IPS DF 4.7 (cell line): ENCODE results near the gene RALGAPA2.

Experiments used
- DNase-seq: peaks from one replicate; pipeline ENCODE4 v3.0.0-alpha.2; 2013; ENCODE audit warnings: low spot score; ENCODE audit errors: extremely low read depth

Gene RALGAPA2

DNA sequence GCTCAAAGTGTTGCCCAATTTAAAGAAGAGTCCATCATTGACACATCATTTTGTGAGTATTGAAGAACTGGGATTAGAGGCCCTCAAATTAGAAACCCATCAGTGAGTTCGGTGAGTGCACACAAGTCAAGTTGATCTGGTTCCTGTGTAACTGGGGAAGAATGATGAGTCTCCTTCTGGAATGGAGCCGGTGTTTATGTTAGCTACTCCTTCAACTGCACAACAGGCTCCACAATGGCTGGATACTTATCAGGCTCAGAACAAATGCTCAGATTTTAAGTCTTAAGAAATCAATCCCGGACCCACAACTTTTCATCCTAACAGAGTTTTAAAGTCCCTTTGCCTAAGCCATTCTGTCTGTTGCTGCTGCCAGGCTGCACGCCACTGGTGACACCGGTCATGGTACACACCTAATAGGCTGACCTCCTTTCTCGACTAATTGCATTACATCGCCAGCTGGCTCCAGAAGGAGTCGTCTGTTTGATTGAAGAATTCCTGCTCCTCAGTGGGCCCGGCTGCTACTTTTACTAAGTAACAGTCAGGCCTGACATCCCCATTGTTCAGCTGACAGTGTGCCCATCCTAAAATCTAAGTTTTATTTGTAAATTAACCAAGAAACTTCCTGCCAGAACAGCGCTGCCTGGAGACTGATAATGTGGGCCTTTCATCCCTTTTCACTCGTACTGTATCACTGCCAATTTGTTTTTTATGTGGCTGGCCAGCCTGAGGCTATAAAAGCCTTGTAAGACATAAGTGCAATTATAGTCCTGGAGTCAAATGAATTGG, 214.2 kb downstream of the RALGAPA2 start:
- DNase-seq: no peak

DNA sequence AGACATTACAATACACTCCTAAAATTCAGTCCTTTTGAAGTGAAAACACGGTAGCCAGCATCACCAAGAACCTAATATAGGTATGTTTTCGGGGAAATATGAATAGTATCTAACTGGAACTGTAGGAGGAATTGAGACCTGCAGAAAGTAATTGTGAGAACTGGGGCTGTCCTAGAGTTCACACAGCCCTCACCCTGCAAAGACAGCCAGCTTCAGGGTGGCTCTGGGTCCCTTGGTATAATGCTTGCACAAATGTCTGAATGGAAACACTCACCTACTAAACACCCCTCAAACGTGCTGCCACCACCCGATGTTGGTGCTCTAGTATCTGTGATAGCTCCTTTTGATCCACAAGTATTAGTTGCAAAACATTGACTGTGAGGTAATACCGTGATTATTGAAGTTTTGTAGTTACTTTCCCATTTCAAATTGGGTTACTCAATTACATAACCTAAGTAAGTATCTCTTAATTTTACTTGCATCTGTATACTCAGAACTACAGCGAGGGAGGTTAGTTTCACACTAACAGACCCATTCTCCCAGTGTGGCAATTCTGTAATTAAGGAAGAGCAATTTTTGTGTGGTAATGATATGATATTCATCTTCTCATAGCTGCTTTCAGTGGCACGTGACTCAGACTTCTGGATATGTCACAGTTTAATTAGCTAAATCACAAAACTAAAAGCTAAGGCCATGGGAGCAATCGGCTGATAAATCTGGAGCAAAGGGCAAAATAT, 215.0 kb downstream of the RALGAPA2 start:
- DNase-seq: no peak

DNA sequence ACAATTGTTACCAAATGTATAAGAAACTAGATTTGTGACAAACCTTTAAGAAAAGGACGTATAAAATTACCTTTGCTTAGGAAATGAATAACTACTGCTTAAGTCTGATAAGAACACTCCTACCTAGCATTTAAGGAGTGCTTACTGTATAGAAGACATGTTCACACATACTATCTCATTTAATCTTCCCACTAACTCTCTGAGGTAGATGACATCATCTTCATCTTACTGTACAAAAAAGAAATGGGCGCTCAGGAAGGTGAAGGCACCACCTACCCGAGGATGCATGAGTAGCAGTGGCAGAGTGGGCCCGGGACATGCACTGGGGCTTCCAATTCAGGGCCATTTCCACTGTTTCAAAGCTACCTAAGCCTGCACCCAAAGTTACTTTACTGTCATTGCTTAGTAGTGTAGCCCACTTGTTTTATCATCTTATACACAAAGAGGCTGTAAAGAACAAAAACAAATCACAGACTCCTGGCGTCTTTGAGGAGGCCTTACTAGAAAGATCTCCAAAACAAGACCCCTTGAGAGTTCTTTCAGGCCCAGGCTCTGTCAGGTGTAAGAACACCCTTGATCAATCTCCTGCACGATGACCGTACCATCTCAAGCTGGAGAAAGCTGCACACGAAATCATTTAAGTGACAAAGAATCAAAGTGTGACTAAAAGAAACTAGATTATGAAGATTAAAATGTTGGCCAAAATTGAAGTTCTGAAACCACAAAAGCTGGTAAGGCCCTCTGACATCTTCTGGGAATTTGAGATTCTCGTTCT, 216.5 kb downstream of the RALGAPA2 start:
- no peak for DNase-seq

DNA sequence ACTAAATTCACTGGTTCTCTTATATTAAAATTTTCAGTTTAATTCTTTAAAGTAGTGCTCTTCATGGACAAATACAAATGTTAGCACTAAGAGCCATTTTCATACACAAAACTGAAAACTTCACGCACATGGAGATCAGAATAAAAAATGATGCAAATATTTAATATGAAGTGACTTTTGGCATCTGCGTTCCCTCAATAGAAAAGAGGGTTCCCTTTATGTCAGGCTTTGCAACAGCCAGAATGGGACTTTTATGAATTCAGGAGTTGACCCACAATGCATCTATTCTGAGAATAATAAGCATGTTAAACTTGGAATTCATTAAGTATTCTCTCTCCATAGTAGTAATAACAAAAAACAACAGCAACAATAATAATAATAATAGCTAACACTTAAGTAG, 218.7 kb downstream of the RALGAPA2 start:
- DNase-seq: no peak

DNA sequence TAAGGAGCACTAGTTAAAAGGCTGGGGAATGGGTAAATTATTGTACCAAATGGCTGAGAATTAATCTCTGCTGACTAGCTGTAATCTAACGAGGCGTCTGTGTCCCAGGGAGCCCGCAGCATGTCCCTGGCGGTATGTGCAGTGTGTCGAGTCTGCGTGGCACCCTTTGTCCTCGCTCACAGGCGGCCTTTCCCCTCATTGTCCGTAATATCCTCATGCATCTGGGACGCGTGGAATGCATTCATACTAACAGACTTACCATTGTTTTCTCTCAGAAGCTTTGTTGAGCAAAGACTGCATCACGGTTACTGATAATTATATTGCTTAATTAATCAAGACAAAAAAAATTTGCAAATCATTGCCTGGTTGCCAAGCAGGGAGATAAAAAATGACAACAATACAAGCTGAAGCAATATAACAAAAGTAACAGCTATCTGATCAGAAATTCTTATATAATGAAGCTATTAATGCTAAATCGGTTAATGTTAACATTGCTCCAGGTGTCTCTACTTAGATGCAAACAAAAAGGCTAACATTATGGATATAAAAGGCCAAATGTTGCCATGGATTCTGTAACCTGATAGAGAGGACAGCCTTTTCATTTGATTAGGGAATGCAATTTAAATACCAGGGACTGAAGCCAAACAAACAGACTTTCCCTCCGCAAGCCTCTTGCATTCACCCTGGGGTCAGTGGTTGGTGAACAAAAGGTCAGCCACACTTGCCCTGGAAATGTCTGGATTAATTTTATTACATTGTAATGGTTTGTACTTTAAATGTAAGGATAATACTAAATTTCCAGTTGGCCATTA, 219.7 kb downstream of the RALGAPA2 start:
- no peak for DNase-seq

DNA sequence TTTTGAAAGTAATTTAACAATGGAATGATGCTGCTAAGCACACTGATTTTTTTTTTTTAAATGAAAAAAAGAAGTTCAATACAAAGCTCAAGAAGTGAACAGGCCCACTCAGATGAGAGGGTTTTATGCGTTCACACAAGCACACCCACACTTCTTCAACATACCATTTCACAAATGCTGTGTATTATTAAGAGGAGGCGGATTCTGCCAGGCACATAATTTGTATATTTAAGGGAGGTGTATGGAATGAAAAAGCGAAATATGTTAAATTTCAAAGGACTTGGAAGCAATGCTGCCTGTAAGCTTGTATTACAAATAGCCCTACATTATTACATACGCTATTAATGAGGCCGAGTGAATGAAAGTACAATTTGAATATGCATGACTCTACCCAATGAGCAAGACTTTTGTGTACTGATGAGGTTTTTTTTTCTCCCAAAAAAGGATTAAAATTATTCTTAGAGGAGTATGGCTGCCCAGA, 220.6 kb downstream of the RALGAPA2 start:
- no peak for DNase-seq

DNA sequence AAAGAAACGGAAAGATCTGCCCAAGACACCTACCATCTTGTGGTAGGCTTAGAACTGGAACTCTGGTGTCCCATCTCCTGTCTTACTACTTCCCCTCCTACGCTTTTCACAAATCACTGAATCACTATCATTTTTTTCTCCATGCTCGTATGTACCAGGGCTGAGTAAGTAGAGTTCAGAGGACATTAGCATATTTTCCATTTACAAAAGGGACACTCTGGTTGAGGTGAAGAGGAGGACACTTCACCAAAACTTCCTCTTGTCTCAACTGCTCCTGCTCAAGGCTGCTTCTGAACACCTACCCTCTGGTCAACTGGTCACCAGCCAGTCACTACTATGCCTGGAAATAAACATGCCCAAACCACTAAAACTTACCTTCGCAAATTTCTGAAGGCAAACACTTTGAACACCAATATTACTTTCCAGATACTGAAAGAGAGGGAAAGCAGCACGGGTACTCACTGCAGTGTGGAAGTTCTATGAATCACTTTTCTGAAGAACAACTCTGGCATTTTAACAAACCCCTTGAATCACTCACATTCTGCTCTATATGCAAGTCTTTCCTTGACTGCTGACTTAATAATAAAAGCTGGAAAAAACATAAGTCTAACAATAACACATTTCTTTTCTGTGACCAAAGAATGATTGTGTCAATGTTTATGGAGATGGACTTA, 221.2 kb downstream of the RALGAPA2 start:
- no peak for DNase-seq

DNA sequence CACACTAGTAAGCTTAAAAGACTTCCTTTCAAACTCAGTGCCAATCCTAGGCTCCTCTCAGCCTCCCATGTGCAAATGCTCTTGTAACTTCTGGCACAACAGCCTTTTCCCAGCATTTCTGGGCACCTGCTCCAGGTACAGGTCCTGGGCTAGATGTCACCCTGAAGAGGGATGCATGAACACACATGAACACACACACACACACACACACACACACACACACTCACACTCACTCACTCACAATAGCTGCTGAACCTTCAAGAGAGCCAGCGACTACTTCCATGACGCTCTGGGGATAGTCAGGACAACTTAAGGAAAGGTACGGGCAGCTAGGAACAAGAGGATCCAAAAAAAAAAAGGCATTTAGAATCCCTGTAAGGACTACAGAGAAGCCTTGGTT, 221.8 kb downstream of the RALGAPA2 start:
- no peak for DNase-seq

DNA sequence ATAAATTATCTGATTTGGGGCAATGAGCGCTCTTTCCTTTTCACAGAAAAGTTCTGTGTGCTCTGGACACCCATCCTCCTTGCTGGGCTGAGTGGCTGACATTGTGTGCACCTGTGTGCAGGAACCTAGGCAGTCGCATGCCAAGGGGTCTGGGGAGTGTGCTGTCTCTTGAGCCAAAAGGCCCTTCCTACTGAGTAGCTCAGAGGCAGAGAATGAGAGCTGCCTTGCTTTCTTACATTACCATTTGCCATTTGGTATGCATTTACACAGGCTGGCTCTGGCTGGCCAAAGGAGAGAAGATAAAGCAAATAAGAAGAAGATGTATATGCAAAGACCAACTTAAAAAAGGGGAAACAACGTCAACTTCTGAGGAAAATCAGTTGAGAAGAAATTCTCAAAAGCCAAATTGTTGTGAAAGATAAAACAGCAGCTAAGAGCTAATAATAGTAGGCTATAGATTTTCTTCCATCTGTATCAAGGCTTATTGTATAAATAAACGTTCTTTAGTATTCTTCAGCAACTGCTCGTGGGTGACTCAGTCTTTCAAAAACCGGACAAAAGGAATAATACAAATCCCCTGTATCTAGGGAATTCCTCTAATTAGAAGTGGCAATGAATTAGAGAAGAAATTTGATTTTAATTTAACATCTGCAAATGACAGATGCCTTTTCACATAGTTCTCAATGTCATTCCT, 222.6 kb downstream of the RALGAPA2 start:
- DNase-seq: no peak

DNA sequence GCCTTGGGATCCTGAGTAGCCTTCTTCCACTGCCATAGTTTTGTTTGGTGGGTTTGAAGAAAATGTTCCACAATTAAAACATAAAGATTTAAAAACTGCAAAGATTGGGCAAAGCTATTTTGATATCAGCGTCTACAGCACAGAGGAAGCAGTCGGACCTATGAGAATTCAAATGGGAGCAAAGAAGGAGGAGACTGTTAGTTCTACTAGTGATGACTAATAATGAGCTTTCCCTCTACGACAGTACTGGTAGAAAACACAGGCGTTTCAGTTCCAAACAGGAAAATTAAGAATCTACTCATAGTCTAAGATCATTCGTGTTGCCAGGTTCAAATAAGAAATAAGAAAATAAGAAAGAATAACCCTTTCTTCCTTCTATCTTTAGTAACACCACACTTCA, 223.4 kb downstream of the RALGAPA2 start:
- DNase-seq: no peak

DNA sequence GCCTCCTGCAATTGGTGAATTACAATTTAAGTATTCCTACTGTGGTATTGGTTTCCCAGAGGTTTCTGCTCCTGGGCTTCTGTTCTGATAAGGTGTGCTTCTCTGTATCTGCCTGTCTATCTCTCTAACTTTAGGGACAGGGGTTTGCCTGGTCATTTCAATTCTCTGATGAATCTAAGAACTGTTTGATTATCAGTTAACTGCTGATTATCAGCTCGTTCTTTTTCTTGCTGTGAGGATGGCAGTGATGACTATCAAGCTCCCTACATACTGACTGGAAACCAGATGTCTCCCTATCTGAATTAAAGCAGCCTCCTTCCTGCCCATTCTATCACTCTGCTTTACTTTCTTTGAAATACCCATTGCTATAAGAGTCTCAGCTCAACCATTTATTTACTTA, 224.1 kb downstream of the RALGAPA2 start:
- no peak for DNase-seq

DNA sequence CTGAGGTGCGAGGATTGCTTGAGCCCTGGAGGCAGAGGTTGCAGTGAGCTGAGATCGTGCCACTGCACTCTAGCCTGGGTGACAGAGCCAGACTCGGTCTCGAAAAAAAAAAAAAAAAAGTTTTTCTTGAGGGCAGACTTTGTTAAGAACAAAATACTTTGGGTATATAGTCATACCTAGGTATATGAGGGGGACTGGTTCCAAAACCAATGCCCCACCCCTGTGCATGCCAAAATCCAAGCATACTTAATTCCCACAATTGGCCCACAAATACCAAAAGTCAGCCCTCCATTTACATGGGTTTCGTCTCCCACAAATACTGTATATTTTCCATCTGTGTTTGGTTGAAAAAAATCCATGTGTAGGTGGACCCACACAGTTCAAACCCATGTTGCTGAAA, 224.6 kb downstream of the RALGAPA2 start:
- DNase-seq: no peak

DNA sequence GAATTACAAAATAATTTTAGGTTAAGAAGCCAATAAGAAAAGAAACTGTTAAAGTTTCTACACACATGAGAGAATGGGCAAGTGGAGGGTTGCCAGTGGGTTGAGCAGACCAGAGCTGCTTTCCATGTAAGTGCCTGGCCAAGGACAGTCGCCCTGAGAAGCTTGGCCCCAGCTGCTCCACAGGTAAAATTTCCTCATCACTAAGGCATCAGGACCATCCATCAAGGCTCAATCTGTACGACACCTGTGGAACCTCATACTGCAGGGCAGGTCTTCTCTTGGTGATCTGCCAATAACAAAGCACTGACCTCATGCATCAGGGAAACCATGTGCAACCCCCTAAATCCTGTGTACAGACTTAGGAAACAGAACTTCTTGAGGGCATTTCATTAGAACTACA, 229.1 kb downstream of the RALGAPA2 start:
- DNase-seq: no peak

DNA sequence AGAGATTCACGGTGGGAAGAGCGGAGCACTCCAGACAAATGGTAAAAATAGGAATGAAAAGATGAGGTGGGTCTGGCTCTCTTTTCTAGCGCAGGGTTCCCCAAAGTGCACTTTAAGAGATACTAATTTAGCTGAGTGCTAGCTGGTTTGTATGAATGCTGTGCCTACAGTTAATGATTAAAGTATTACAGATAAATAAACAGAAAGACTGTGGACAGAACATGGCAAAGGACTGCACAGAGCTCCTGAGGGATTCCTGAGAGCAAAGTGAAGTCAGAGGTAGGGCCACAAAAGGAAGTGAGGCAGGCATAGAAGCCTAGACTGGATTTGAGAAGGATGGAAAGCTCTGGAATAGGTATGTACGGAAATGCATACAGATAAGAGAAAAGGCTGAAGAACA, 230.0 kb downstream of the RALGAPA2 start:
- DNase-seq: no peak

DNA sequence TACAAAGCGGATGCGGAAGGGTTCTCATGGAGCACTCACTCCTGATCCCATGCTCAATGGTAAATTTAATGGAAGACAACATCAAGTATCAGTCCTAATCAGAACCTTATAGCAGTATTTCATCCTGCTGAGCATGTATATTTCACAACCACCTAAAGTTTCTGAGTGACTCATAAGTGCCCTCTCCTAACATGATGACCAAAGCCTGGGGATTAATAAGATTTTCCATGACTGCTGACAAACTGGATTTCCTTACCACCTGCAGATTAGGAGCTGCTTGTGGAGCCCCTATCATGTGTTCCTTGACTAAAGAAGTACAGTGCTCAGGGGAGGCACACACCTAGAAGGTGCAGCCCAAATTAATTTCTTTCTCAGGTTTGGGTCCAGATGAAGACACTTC, 231.8 kb downstream of the RALGAPA2 start:
- no peak for DNase-seq

DNA sequence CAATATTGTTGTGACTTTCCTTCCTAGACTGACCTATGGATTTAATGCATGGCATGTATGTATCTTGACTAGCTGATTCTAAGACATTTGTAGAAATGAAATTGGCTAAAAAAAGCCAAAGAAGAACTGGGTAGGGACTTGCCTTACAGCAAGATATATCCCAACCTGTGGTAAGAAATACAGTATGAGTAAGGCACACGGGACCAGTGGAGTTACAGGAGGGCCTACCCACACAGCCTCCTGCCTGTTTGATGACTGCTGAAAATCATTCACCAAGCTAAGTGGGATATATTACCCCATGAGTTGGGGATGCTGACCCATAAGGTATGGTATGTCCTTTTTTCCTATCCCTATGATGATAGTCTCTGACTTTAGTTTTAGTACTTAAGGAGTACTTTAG, 232.3 kb downstream of the RALGAPA2 start:
- no peak for DNase-seq

DNA sequence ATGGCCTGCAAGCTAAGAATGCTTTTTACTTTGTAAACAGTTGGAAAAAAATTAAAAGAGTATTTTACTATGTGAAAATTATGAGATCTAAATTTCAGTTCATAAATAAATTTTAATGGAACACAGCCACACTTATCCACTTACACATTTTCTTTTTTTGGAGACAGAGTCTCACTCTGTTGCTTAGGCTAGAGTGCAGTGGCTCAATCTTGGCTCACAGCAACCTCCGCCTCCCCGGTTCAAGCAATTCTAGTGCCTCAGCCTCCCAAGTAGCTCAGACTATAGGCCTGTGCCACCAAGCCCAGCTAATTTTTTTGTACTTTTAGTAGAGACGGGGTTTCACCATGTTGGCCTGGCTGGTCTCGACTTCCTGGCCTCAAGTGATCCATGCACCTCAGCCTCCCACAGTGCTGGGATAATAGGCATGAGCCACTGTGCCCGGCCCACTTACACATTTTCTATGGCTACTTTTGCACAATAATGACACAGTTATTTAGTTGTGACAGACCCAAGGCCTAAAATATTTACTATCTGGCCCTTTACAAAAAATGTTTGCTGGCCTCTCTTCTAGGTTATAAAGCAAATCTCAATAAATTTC, 234.9 kb downstream of the RALGAPA2 start:
- no peak for DNase-seq

DNA sequence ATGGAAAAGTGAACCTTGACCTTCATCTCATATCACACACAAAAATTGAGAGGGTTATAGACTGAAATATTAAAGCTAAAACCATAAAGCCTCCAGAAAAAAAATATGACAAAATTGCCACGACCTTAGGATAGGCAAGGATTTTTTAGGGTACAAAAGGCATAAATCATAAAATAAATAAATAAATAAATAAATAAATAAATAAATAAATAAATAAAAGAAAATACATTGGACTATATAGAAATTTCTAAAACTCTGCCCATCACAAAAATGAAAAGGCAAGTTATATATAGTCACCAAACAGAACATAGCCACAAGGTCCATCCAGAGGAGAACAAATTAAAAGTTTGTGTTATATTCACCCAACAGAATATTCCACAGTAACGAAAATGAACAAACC, 235.9 kb downstream of the RALGAPA2 start:
- DNase-seq: no peak

DNA sequence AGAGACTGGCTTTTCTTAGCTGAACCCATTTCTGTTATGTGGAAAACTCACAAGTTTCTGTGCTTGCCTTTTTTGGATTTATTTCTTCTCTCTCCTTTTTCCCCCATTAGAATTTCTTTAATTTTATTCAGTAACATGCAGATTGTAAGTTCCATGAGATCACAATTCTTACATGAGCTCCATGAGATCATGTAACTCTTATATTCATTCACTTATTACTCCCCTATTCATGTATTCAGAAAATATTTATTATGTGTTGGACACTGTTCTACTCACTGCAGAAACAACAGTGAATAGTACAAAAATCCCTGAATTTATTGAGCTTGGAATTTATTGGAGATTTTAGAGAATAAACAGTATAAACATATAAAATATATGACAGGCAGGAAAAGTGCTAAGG, 238.8 kb downstream of the RALGAPA2 start:
- no peak for DNase-seq
